Stimulated activated CD4-positive, alpha-beta T cell treated with anti-CD3 and anti-CD28 coated beads, Interleukin-4, amount 100 ng/mL, for 4 hours (primary cell): Measurements from ENCODE around the gene MBD1.
"Not testable (repeated sequence)": the region's sequence is repeated elsewhere in the genome, so short reads cannot be mapped to it uniquely, and the experiment has no call there.

Experiments
- DNase-seq, 2 experiments: peaks; one replicate each; pipeline ENCODE4 v3.0.0-alpha.2; 2020

The MBD1 gene

GRCh38 chr18:50268022-50268747 lies 13.1 kb downstream of the MBD1 start:
- peak; percentile 71 to 77 for DNase-seq

- peak; percentile 76 to 81 for DNase-seq
Measured at GRCh38 chr18:50266248-50266704, 15.0 kb downstream of the MBD1 start, which contains the start of gene CFAP53. Gene CFAP53, minus strand, starts transcription at chr18:50266495. Its CDS starts 91 bp downstream, at chr18:50266404.

GRCh38 chr18:50262977-50263376 lies 18.3 kb downstream of the MBD1 start:
- no peak for DNase-seq

- no peak for DNase-seq
Measured at GRCh38 chr18:50250935-50251334, 30.4 kb downstream of the MBD1 start.

GRCh38 chr18:50249576-50249975 lies 31.7 kb downstream of the MBD1 start:
- no peak for DNase-seq

GRCh38 chr18:50247561-50247960 lies 33.8 kb downstream of the MBD1 start:
- no peak for DNase-seq

GRCh38 chr18:50241768-50242167 lies 39.6 kb downstream of the MBD1 start:
- not testable (repeated sequence) for DNase-seq

- peak in 1 of 2 experiments; percentile 28 for DNase-seq
Measured at GRCh38 chr18:50240080-50240563, 41.2 kb downstream of the MBD1 start.

GRCh38 chr18:50232419-50232818 lies 48.9 kb downstream of the MBD1 start:
- DNase-seq: no peak

GRCh38 chr18:50231621-50232020 lies 49.7 kb downstream of the MBD1 start:
- no peak for DNase-seq

GRCh38 chr18:50220249-50220648 lies 61.1 kb downstream of the MBD1 start:
- DNase-seq: not testable (repeated sequence)
